ENCODE data around the gene SRL. TPM values are rescaled to one million over a fixed set of nuclear protein-coding genes. Genes with fewer than 3 reads are reported as not detected.

SRL gene
- total and polyA plus RNA-seq, 2 of the 8 experiments (the other 6 are each of a cell fraction or from before 2014, with no cell fraction given): 0.05 TPM; not detected in 1

GRCh38 chr16:4139968-4140367, 101.9 kb downstream of the SRL start:
- no peak overlapping the region for H3K27ac ChIP-seq (ENCODE audit: low read depth, low read length)
- H3K14ac ChIP-seq (ENCODE audit: insufficient read length): no peak overlapping the region
- POLR2A ChIA-PET (ENCODE audit: partially characterized antibody): no interaction called here
- 0 out of 4 replicates have a peak, but pooled peaks cover 0 to 4% of the 10 kb centered on the region in 2 experiments for H3K9me3 ChIP-seq (ENCODE audit: insufficient read depth in 2 of 2, low read depth in 1 of 2, low read length in 1 of 2)
- H2AK5ac ChIP-seq (ENCODE audit: low read depth, low read length): no peak overlapping the region
- peaks cover 3% of the 10 kb centered on the region; the same call in 1 of the 2 replicates for H3K23me2 ChIP-seq (ENCODE audit: low read depth, low read length)
- H4K20me1 ChIP-seq (replicated peaks in 1 of 2; ENCODE audit: control insufficient read depth in 1 of 2, insufficient read depth in 2 of 2, low read length in 2 of 2): peaks cover 0 to 3% of the 10 kb centered on the region in 2 experiments
- H3K23ac ChIP-seq (ENCODE audit: insufficient read length): no peak overlapping the region
- no peaks in the 10 kb centered on the region for H3K36me3 ChIP-seq (ENCODE audit: control insufficient read depth in 2 of 4, insufficient read depth in 4 of 4, low read length in 3 of 4)
- TF ChIP-seq JUND (IDR thresholded peaks at IDR 0.05; ENCODE audit: low read length) (no peak), JUN (IDR thresholded peaks at IDR 0.05; ENCODE audit: low read depth, low read length) (no peak), HDAC2 (IDR thresholded peaks at IDR 0.05; ENCODE audit: borderline replicate concordance in 1 of 2, low read depth in 2 of 2, low read length in 2 of 2) (0 out of 4 replicates have a peak, but pooled peaks of 1 of the 2 experiments have one; percentile 51), KDM1A (IDR thresholded peaks at IDR 0.05; ENCODE audit: borderline replicate concordance, low read length) (peak; percentile 75)
- DNase-seq (ENCODE audit: low read depth in 1 of 2, low spot score in 2 of 2) (no peak), FAIRE-seq (no peak)
- H3K9ac ChIP-seq (replicated peaks in 1 of 4; ENCODE audit: extremely low read depth in 1 of 4, low read depth in 3 of 4, low read length in 3 of 4): no peak overlapping the region
- H4K5ac ChIP-seq (ENCODE audit: insufficient read length, low read depth, low read length): no peak overlapping the region
- peak overlapping the region; percentile 27; the same call in 1 of the 2 replicates for H2BK12ac ChIP-seq (ENCODE audit: low read depth, low read length)
- H3K4me2 ChIP-seq (ENCODE audit: insufficient read depth in 1 of 2, low read depth in 2 of 2, low read length in 2 of 2): no peak overlapping the region
- no peaks in the 10 kb centered on the region for H3K79me1 ChIP-seq (ENCODE audit: low read depth, low read length)
- no peak overlapping the region for H2AFZ ChIP-seq (ENCODE audit: low read length)
- no peak overlapping the region for H3K4me3 ChIP-seq (ENCODE audit: extremely low read depth in 1 of 4, insufficient read depth in 2 of 4, low read depth in 3 of 4, low read length in 4 of 4)
- peaks cover 0 to 11% (median 3%) of the 10 kb centered on the region in 4 experiments; a peak in 3 of 7 replicates for H3K27me3 ChIP-seq (replicated peaks in 1 of 4; ENCODE audit: control insufficient read depth in 3 of 4, extremely low read depth in 1 of 4, insufficient read depth in 3 of 4, low read length in 3 of 4)
- H3K4me1 ChIP-seq (replicated peaks in 1 of 4; ENCODE audit: control insufficient read depth in 3 of 4, insufficient read depth in 4 of 4, low read length in 3 of 4): no peaks in the 10 kb centered on the region; a peak in 1 of 7 replicates
- CTCF ChIA-PET (ENCODE audit: partially characterized antibody): no interaction called here
- no peaks in the 10 kb centered on the region for H3K79me2 ChIP-seq (ENCODE audit: control insufficient read depth in 1 of 2, insufficient read depth in 2 of 2, low read length in 2 of 2)
- peak overlapping the region; percentile 6; the same call in 1 of the 2 replicates for H2BK20ac ChIP-seq (ENCODE audit: low read length)
- no peak overlapping the region for H3K56ac ChIP-seq (replicated peaks; ENCODE audit: insufficient read length, low read depth, low read length)
- no peak overlapping the region for H4K8ac ChIP-seq (ENCODE audit: extremely low read depth, insufficient read depth, low read length)
- H2BK5ac ChIP-seq (ENCODE audit: low read depth, low read length): peak overlapping the region; percentile 76; the same call in 1 of the 2 replicates
- H3K18ac ChIP-seq (ENCODE audit: extremely low read depth, low read length): peak overlapping the region; percentile 19; the same call in 1 of the 2 replicates
- H3K4ac ChIP-seq (replicated peaks; ENCODE audit: insufficient read length, low read depth, low read length): no peak overlapping the region
- H2BK15ac ChIP-seq (ENCODE audit: low read length): no peak overlapping the region
- H4K91ac ChIP-seq (replicated peaks; ENCODE audit: insufficient read length, low read length): no peak overlapping the region
- H2BK120ac ChIP-seq (replicated peaks; ENCODE audit: low read depth, low read length): no peak overlapping the region

All from H1 (cell line).